Breast epithelium (tissue), 3 donors: Measurements from ENCODE around the gene RIOX2.
"Not testable (repeated sequence)": the region's sequence is repeated elsewhere in the genome, so short reads cannot be mapped to it uniquely, and the experiment has no call there.

ENCODE experiments used
- CTCF ChIP-seq, 3 donors: fragments of 450-650 bp; IDR thresholded peaks; one replicate each; pipeline ENCODE4 v1.5.1; 2016 to 2017; ENCODE audit warnings: antibody characterized with exemption in 3 of 3, mild to moderate bottlenecking in 3 of 3, moderate library complexity in 3 of 3
- POLR2A ChIP-seq: fragments of 450-650 bp; IDR thresholded peaks from one replicate; pipeline ENCODE4 v1.6.1; 2016; ENCODE audit warnings: antibody characterized with exemption, mild to moderate bottlenecking, moderate library complexity
- POLR2AphosphoS5 ChIP-seq, 3 donors: sonication (generic); formaldehyde crosslinking; IDR thresholded peaks; one replicate each; pipeline ENCODE4 v1.6.1; 2017; ENCODE audit warnings: antibody characterized with exemption in 3 of 3

DNA sequence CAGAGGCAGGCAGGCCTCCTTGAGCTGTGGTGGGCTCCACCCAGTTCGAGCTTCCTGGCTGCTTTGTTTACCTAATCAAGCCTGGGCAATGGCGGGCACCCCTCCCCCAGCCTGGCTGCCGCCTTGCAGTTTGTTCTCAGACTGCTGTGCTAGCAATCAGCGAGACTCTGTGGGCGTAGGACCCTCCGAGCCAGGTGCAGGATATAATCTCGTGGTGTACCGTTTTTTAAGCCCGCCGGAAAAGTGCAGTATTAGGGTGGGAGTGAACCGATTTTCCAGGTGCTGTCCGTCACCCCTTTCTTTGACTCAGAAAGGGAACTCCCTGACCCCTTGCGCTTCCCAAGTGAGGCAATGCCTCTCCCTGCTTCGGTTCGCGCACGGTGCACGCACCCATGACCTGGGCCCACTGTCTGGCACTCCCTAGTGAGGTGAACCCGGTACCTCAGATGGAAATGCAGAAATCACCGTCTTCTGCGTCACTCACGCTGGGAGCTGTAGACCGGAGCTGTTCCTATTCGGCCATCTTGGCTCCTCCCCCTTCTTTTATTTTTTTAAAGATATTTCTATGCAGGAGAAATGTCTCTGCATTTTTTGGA lies 61.9 kb downstream of the RIOX2 start:
- TF ChIP-seq POLR2A; CTCF (IDR thresholded peaks at IDR 0.05); POLR2AphosphoS5 (IDR thresholded peaks at IDR 0.05): not testable (repeated sequence)
